Suppressor macrophage treated with lipopolysaccharide for 1 hour (primary cell): Measurements from ENCODE around the gene THRA.
A peak's percentile ranks its signal among the peaks of the same experiment; 100 is the strongest.
"Not testable (repeated sequence)": the region's sequence is repeated elsewhere in the genome, so short reads cannot be mapped to it uniquely, and the experiment has no call there.

ENCODE experiments used
- DNase-seq, 3 donors: peaks; one replicate each; pipeline ENCODE4 v3.0.0-alpha.2; 2020 to 2022

The THRA gene

DNA sequence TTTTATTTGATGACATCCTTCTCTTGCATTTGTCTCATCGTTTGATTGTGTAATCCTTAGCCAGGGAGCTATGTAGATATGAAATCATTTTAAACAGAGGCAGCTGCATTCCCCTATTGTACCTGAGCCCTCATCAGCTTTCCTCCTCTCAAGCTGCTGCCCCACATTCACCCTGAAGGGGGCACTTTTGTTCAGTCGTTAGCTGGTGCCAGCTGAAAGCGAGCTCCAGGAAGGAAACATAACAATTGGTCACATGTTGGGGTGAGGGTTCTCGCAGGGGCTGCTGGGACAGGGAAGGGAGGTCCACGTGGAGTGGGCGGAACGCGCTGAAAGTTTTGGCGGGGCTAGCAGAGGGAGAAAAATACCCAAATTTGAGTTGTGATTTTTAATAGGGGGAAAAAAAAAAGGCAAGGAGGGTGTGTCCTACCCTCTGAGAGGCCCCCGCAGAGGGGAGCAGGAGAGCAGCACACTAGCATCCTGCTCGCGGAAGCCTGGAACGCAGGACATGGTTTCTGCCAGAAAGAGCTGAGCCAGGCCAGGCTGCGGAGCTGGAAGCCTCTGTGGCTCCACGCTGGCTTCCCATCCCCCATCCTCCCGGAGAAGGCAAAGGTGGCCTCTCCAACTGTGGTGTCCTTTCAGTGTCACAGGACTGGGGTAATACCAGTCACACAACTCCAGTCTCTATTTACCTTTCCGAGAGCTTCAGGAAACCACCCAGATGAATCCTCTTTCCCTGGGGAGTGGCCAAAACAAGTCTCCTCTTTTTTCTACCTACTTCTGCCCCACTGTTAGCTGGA, 50.5 kb downstream of the THRA start:
- peak; percentile 94 to 95 (median 95) for DNase-seq

DNA sequence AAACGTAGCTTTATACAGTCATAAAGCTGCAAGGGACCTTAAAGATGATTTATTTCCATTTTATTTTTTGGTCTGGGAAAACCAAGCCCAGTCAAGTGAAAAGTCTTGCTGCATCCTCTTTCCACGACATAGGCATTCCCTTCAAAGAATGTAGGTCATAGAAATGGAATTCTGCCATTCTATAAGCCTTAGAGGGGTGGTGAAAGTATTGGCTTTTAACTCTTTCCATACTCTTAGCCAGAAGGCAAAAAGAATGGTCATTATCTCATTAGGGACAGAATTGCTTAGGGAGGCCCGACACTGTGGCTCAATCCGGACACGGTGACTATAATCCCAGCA, 51.1 kb downstream of the THRA start:
- no peak for DNase-seq

DNA sequence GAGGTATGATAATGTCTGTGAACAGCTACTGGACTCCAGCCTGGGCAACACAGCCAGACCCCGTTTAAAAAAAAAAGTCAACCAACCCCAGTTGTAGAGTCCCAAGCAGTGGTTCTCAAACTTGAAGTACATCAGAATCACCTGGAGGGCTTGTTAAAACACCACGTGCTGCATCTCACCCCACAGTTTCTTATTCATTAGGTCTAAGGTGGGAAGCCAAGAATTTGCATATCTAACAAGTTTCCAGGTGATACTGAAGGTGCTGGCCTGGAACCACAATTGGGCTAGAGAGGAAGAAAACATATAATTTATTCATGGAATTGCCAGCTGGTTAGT, 52.3 kb downstream of the THRA start:
- no peak for DNase-seq

DNA sequence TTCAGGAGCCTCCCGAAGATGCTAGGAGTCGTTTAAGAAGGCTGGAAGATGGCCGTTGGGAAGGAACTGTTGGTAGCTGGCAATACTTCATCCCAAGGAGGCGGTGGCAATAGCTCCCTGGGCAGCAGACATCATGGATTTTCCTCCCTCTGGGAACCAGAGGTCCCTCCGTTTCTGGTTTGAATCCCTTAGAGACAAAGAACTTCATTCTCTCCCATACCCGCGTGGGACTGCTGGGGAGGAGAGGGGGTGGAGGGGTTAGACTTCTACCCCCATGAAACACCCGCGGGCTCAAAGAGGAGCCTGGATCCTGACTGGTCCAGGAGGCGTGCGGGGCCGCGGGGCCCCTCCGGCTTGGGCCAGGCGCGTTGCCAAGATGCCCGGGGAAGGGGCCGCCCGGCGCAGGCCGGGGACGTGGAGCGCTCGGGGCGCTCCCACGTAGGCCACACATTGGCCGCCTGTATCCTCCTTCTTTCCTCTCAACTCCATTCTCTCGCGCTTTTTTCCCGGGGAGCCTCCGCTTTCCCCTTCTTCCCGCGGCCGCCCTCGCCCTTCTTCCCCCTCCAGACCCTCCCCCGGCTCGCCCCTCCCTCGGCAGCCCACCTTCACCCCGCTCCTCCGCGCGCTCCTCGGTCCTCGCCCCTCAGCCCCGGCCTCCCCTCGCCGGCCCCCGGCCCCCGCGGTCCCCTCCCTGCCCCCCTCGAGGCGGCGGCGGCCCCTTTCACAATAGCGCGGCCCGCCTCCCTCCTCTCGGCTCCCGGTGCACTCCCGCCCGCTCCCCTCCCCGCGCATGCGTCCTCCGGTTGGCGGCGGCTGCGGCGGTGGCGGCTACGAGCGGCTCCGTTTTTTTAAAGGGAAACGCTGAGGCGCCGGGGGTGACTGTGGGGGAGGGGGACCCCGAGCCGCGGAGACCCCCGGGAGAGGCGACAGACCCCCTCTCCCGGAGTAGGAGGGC, 58.7 kb downstream of the THRA start, which contains the start of gene MSL1:
Gene MSL1, plus strand, starts transcription at position 791 of the 955 bp plus-strand sequence. CDS start 642 bp downstream, outside the sequence.
- DNase-seq: peak; percentile 85 to 94 (median 90)

DNA sequence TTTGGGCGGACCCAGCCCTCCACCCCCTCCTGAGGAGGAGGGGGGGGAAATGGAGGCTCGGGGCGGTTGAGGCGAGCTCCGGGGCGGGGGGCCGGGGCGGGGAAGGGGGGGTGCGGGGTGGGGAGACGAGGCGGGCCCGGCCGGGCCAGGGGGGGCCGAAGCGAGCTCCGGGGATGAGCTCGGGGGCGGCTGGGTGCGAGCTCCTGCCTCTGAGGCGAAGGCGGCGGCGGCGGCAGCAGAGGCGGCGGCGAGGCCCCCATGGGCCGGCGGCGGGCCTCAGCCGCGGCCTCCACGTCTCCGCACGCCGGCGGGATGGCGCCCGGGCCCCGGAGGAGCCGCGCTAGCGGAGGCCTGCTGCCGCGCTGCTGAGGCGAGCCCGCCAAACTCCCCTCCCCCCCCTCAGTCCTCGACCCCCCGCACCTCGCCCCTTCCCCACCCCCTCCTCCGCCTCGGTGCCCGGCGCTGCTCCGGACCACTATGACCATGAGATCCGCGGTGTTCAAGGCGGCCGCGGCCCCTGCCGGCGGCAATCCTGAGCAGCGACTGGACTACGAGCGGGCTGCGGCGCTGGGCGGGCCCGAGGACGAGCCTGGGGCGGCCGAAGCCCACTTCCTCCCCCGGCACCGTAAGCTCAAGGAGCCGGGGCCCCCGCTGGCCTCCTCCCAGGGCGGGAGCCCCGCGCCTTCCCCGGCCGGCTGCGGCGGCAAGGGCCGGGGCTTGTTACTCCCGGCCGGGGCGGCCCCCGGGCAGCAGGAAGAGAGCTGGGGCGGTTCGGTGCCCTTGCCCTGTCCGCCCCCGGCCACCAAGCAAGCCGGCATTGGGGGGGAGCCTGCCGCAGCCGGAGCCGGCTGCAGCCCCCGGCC, 59.6 kb downstream of the THRA start:
- DNase-seq: peak; percentile 68 to 83 (median 70)

DNA sequence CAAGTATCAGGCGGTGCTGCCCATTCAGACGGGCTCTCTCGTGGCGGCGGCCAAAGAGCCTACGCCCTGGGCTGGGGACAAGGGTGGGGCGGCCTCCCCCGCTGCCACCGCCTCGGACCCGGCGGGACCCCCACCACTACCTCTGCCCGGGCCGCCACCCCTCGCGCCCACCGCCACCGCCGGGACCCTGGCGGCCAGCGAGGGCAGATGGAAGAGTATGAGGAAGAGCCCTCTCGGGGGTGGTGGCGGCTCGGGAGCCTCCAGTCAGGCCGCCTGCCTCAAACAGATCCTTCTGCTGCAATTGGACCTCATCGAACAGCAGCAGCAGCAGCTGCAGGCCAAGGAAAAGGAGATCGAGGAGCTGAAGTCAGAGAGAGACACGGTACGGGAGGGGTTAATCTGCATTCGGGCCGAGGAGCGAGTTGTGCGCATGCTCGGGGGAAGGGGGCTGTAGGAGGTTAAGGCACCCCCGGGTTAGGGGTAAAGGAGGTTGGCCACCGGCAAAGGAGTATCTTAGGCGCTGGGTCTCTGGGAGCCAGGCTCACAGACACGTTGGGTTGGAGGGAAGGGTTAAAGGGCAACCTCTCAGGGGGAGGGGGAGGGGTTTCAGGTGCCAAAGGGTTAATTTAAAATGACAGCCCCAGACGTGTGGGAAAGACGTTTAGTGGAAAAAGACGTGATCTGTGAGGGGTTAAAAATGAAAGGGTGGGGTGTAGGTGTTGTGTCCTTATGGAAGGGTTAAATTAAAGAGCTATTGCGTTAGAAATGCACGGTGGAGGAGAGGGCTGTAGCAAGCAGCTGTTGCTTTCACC, 60.4 kb downstream of the THRA start:
- peak; percentile 45 to 62 (median 50) for DNase-seq

DNA sequence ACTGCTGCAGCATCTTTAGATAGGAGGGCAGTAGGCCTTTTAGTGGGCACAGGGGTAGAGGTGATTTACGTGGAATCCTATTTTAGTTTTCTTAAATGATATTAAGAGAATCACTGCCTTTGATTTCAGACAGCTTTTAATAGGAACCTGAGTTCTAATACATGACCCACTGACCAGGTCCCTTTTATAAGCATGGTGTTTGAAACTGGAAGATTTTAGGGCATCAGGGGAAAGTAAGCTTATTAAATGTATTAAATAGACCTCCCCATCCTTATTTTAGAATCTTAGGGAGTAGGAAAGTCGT, 61.0 kb downstream of the THRA start:
- no peak for DNase-seq

DNA sequence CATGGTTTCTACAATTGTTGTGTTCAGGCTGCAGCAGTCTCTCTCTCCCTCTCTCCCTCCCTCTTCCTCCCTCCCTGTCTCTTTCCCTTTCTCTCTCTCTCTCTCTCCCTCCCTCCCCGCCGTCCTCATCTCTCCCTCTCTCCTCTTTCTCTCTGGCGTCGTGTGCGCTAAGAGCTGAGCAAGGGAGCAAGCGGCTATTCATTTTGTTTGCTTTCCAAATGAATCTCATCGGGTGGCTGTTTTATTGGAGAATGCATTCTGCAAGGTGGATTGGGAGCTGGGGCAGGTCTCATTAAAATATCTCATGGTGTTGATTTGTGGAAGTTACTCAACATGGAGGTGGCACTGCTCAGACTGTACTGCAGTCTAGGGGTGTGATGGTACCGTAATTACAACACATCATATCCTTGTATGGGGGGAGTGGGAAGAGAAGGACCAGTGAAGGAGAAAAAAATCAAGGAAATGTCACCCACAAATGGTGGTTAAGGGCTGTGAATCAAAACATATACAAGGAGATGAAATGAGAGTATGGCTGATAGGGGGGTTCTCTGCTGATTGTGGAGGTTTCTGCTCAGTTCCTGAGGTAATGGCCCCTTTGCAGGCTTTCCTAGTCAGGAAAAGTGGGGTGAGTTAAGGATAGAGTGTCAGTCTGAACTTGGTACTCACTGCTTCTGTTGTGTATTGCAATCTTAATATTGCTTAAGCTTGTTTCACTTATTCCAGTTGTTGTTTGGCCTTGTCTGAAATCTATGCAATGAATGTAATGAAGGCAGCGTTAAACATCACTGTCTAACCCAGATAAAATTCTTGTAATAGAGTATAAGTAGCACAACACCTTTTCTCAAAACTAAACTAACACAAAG, 61.7 kb downstream of the THRA start:
- DNase-seq: peak in 1 of 3 donors; percentile 43

DNA sequence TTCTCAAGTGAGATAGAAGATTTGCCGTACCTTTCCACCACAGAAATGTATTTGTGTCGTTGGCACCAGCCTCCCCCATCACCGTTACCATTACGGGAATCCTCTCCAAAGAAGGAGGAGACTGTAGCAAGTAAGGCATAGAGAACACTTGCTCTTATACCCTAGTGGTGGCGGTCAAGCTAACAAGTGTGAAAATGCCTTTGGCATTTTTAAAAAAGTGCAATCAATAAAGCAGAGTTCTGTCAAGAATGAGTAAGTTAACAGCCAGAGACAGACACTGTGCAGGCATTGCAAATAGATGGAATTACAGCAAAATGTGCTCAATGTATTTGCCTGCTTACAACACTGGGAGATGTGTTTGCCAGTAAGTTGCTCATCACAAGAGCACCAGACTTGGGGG, 66.7 kb downstream of the THRA start:
- DNase-seq: no peak

DNA sequence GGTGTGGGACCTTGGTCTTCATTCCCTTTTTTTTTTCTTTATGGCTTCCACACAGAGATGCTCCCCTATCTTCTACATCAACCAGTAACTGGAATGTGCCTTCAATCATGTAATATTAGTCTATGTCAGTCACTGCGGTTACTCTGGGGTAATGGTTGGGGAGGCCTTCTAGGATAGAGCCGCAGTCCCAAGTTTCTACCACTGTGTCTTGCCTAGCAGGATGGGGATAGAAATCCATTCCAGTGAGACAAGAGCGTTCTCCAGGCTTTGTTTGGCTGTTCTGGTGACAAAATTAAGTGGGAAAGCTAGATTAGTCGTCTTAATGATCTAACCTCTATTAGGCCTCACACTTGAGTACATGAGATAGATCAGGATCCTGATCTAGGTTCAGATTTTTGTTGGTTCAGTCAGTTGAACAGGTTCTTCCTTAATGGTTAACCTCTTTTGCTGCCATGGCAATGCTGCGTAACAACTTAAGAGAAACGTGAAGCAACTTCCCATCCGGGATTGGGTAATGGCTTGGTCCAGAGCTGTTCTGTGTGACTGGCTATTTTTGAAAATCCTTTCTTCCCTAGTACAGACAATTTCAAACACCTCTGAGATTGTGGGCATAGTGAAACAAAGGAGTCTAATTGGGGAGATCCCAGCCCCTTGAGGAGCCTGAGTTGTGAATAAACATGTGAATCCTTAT, 67.7 kb downstream of the THRA start:
- peak; percentile 82 to 90 (median 89) for DNase-seq

DNA sequence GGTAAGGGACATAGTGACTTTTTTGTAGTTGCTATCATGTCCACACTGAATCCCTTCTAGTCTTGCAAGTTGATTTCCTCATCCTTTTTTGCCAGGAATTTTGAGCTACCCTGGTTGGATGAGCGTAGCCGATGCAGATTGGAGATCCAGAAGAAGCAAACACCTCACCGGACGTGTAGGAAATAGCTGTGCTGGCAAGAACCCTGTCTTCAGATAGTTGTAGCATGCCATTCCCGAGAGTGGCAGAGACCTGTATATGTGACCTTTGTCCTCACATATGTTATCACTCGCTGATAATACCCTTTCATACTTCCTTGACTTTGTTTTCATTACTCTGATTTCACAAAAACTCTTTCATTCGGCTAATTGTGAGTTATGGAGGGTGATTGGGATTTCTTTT, 71.4 kb downstream of the THRA start:
- no peak for DNase-seq

DNA sequence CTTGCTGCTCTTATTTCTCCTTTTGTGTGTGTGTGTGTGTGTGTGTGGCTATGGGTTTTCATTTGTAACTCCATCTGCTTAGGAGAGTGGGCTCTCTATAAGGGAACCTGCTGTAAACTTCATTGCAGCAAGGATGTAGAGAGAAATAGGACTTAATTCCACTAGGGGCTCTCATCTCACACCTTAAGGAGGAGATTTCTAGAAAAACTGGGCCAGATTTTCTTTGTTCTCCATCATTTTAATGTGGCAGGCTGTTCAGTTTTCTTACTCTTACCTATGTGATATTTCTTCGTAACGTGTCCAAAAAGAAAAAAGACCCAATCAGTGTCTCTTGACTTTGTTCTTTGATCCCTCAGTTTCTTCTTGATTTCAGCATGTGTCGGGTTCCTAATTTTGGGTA, 73.1 kb downstream of the THRA start:
- no peak for DNase-seq

DNA sequence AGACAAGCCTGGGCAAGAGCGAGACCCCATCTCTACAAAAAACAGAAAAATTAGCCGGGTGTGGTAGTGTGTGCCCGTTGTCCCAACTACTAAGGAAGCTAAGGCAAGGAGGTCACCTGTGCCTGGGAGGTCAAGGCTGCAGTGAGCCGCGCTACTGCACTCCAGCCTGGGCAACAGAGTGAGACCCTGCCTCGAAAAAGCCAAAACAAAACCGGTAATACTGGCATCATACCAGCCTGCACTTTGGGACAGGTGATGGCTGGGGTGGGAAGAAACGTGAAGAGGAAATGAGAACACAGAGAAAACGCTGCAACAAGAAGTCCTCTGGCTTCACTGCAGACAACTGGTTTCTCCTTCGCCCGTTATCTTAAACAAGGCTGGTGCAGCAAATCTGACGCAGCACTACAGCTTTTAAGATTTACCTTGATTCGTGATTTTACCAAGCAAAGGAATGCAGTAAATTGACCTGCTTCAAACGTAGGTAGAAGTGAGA, 76.8 kb downstream of the THRA start:
- no peak for DNase-seq

DNA sequence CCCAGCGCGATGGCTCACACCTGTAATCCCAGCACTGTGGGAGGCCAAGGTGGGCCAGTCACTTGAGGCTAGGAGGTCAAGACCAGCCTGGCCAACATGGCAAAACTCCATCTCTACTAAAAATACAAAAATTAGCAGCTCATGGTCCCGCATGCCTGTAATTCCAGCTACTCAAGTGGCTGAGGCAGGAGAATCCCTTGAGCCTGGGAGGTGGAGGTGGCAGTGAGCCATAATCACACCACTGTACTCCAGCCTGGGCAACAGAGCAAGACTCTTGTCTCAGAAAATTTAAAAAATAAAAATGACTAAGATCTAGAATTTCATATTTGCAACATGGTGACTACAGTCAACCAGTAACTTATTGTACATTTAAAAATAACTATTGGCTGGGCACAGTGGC, 80.4 kb downstream of the THRA start:
- not testable (repeated sequence) for DNase-seq
